Spleen (tissue), 7 donors: ENCODE data around the gene ZNF609.

ENCODE experiments used
- POLR2A ChIP-seq, 3 donors: fragments of 450-650 bp; IDR thresholded peaks; one replicate each; pipeline ENCODE4 v1.5.1; 2017; ENCODE audit warnings: antibody characterized with exemption in 3 of 3, mild to moderate bottlenecking in 1 of 3
- TF ChIP-seq, protein P1 (sequence below), 11 experiments: fragments of 200-600 bp in 7 of 11; fragments of 450-650 bp in 4 of 11; sonication (generic) in 4 of 11; IDR thresholded peaks in 8 of 11; conservative IDR thresholded peaks in 3 of 11; 1 replicate in 7 of 11; 2 replicates in 4 of 11; pipeline versions ENCODE4 v1.4.0 to v1.8.0; 2016 to 2021; ENCODE audit warnings: antibody characterized with exemption in 11 of 11, inconsistent platforms in 4 of 11, mild to moderate bottlenecking in 1 of 11
- donor health status: DM: no; HTN: no; CAD: no; lungs with moderate emphysema.
- donor health status: DM: no; HTN: no; CAD: no.
- donor health status: DM: no; HTN: no; CAD: no.

DNA sequence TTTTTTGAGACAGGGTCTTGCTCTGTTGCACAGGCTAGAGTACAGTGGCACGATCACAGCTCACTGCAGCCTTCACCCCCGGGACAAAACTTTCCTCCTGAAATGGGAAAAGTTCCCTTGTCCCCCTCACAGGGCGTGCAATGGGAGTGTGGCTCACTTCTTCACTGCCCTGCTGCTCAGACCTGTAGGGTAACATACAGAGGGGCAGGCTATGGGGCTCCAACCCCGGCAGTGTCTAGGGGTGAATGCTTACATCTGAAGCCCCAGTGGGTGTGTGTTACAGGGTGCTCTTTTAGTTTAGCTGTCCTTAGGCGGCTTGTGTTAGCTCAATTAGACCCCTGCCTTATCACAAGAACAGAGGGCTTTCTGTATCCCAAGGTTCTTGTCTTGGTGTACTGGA, 157.8 kb downstream of the ZNF609 start:
- TF ChIP-seq, protein P1, sequence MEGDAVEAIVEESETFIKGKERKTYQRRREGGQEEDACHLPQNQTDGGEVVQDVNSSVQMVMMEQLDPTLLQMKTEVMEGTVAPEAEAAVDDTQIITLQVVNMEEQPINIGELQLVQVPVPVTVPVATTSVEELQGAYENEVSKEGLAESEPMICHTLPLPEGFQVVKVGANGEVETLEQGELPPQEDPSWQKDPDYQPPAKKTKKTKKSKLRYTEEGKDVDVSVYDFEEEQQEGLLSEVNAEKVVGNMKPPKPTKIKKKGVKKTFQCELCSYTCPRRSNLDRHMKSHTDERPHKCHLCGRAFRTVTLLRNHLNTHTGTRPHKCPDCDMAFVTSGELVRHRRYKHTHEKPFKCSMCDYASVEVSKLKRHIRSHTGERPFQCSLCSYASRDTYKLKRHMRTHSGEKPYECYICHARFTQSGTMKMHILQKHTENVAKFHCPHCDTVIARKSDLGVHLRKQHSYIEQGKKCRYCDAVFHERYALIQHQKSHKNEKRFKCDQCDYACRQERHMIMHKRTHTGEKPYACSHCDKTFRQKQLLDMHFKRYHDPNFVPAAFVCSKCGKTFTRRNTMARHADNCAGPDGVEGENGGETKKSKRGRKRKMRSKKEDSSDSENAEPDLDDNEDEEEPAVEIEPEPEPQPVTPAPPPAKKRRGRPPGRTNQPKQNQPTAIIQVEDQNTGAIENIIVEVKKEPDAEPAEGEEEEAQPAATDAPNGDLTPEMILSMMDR (IDR thresholded peaks at IDR 0.05 in 8 of 11, conservative IDR thresholded peaks at IDR 0.05 in 3 of 11), result no peak
- TF ChIP-seq POLR2A (IDR thresholded peaks at IDR 0.05), result no peak
